GM12864 (cell line): ENCODE results near the gene DCLK1.

Experiments
- DNase-seq: peaks from one replicate; pipeline ENCODE4 v3.0.0-alpha.2; 2011; ENCODE audit warnings: low read depth
- H3K4me3 ChIP-seq: 2 replicates; pipeline ENCODE4 v1.5.1; 2011; ENCODE audit warnings: mild to moderate bottlenecking, low read depth, low read length, control low read depth
- TF ChIP-seq, protein P1 (sequence below): IDR thresholded peaks from 2 replicates; pipeline ENCODE4 v1.5.1; 2011; ENCODE audit warnings: low read depth, mild to moderate bottlenecking, moderate library complexity, low read length, control low read depth, inconsistent platforms; ENCODE audit errors: missing control alignments

Gene DCLK1

DNA sequence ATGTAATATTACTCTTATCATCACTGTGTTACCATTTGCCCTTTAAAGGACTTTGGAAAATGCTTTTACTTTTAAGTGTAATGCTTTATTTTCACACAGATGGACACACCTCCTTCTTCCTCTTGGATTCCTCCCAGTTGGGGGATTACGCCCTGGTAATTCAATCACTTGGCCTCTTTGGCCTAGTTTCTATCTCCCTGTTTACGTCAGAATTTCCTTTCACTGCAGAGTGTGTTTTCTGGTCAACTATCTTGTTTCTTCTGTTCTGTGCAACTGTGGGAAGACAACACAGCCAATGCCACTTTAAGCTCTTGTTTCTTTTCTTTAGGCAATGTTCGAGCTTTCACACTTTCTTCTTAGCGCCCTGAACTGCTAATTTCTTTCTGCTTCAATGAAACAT lies 397.4 kb downstream of the DCLK1 start:
- H3K4me3 ChIP-seq, result no peak overlapping the region
- TF ChIP-seq, protein P1, sequence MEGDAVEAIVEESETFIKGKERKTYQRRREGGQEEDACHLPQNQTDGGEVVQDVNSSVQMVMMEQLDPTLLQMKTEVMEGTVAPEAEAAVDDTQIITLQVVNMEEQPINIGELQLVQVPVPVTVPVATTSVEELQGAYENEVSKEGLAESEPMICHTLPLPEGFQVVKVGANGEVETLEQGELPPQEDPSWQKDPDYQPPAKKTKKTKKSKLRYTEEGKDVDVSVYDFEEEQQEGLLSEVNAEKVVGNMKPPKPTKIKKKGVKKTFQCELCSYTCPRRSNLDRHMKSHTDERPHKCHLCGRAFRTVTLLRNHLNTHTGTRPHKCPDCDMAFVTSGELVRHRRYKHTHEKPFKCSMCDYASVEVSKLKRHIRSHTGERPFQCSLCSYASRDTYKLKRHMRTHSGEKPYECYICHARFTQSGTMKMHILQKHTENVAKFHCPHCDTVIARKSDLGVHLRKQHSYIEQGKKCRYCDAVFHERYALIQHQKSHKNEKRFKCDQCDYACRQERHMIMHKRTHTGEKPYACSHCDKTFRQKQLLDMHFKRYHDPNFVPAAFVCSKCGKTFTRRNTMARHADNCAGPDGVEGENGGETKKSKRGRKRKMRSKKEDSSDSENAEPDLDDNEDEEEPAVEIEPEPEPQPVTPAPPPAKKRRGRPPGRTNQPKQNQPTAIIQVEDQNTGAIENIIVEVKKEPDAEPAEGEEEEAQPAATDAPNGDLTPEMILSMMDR, result no peak
- no peak for DNase-seq

DNA sequence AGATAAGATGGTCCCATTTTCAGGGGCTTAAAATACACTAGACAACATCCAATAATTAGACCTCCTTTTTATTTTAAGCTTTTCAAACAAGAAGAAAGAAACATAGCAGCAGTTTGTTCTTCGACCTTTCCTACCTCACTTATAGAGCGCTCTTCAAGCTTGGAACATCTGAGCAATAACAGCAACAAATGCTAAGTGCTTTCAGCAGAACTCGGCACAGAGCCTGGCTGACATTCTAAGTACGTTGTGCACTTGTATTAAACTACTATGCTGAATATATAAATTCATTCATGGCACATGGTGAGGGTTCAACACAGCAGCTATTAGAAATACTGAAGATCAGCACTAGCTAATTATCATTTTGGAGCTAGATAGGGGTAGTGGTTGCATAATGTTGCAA lies 398.6 kb downstream of the DCLK1 start:
- no peak overlapping the region for H3K4me3 ChIP-seq
- no peak for DNase-seq
- TF ChIP-seq, protein P1, result no peak

DNA sequence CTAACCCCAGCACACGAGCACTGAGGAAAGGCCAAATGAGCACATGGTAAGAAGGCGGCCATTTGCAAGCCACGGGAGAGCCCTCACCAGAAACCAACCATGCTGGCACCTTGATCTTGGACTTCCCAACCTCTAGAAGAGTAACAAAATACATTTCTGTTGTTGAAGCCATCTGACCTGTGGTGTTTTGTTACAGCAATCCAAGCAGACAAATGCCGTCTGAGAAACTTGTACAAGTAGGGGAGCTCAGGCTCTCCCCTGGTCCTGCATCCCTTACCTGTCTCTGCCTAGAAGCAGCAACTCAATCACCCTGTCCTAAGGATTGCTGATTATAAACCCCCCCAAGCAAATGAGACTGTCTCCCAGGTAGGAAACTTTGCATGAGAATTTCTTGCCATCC lies 399.7 kb downstream of the DCLK1 start:
- H3K4me3 ChIP-seq, result no peak overlapping the region
- no peak for DNase-seq
- TF ChIP-seq, protein P1, result no peak

DNA sequence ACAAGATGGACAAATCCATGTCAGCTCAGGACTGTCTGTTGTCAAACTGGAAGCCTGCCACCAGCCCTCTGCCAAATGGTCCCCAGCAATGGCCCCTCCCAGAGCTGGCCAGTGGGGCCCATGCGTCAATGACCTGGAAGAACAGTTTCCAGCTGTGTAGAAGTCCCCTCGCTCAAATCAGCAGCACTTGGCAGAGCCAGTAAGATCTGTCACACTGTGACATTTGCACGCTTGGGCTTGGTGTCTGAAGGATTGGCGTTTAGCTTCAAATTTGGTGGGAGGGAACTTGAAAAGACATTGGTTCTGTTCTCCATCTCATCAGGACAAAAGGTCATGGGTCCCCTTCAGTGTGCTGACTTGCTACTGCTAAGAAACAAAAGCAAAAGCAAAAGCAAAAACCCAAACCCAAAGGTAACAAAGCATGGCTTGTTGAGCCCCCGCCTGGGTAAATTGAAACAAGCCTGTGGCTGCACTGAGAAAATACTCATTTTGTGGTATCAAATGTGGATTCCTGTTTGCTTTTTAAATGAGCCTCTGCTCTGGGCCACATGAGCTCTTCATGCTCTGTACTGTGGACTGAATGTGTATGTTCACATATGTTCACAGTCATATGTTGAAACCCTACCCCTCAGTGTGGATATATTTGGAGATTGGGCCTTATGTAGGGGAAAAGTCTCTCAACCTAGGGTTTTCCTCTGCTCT lies 401.1 kb downstream of the DCLK1 start:
- no peak overlapping the region for H3K4me3 ChIP-seq
- TF ChIP-seq, protein P1, result no peak

DNA sequence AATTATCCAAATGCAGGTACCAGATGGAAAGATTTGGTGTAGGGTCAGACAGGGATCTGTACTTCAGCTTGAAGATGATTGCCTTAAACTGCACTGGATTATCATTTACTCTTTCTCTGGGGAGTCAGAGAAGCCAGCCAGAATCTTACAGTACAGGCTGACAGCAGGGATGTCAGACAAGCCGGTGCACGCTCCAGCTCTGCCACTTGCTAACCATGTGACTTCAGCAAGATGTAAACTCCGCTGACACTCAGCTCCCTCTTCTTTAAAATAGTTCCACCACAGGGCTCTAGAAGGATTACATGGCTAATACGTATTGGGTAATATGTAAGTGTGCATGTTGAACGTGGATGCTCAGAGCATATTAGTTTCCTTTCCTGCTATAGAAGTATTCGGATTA lies 403.3 kb downstream of the DCLK1 start:
- DNase-seq, result no peak
- no peak overlapping the region for H3K4me3 ChIP-seq
- TF ChIP-seq, protein P1, result no peak

More for the DNA sequence above, 401.1 kb downstream of the DCLK1 start:
- no peak for DNase-seq

DNA sequence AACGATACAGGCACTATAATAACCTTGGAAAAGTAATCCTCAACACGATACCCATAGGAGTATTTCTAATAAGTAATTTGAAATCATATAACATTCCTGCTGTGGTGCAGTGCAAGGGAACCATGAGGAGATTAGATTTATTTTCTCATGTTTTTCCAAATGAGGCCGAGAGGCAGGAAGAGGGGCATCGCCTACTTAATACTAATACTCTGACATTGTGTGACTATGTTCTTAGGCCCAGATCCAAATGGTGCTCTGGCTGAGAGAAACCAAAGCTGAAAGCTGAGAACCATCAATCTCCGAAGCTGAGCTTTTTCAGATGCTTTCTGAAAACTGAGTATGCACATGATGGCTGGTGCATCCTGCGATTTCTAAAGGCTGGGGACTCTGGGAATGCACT lies 406.7 kb downstream of the DCLK1 start:
- TF ChIP-seq, protein P1, result no peak
- no peak overlapping the region for H3K4me3 ChIP-seq
- DNase-seq, result no peak

DNA sequence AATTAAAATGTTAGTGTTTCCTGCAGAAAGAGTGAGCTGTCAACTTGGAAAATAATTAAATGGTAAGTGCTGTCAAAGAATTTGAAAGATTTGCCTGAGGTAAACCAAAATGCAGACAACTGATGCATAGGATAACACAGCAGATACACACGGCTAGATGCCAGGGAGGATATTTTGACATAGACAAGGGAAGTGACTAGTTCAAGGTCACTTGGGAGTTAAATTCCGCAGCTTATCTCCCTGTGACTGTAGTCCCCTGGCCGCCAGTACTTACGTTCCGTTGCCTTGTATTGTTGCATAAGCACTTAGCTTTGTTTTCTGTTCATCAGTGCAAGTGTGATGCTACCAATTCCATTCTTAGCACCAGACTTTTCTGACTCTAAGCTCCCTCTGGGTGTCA lies 407.4 kb downstream of the DCLK1 start:
- no peak overlapping the region for H3K4me3 ChIP-seq
- TF ChIP-seq, protein P1, result no peak
- no peak for DNase-seq
